ENCODE measurements around the gene TPCN1.

- TF ChIP-seq POLR2A (IDR thresholded peaks at IDR 0.05) (no peak), EP300 (IDR thresholded peaks at IDR 0.05) (no peak), CTCF (IDR thresholded peaks at IDR 0.05) (no peak)
These were observed 77.2 kb downstream of the TPCN1 start for GRCh38 chr12:113298472-113298817.

Data from ovary (tissue), 3 donors.